Measurements from ENCODE around the gene OSBP. TPM values are rescaled to one million over a fixed set of nuclear protein-coding genes. Genes with fewer than 3 reads are reported as not detected.
A peak's percentile ranks its signal among the peaks of the same experiment; 100 is the strongest.

OSBP gene
- total RNA-seq, 1 donor from 2014 or later = 12.3 TPM

DNA sequence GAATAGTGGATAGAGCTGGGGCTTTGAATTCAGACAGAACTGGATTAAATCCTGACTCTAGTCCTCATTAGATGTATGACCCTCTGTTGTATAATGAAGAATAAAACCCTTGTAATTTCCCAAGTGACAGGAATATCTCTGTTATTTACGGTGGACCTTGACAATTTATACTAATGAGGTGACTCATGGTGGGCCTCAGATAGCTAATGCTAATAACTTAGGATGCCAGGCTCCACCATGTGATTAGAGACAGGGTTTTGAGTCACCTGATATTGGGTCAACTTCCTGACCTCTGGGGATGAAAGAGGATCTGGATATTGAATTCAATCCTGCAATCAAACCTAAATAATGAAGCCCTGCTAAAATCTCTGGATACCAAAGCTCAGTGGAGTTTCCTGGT is 33.6 kb downstream of the OSBP start:
- no peak overlapping the region for H3K4me3 ChIP-seq (ENCODE audit: low read depth, low read length)
- DNase-seq (ENCODE audit: low read depth) = no peak
- TF ChIP-seq, protein P1, sequence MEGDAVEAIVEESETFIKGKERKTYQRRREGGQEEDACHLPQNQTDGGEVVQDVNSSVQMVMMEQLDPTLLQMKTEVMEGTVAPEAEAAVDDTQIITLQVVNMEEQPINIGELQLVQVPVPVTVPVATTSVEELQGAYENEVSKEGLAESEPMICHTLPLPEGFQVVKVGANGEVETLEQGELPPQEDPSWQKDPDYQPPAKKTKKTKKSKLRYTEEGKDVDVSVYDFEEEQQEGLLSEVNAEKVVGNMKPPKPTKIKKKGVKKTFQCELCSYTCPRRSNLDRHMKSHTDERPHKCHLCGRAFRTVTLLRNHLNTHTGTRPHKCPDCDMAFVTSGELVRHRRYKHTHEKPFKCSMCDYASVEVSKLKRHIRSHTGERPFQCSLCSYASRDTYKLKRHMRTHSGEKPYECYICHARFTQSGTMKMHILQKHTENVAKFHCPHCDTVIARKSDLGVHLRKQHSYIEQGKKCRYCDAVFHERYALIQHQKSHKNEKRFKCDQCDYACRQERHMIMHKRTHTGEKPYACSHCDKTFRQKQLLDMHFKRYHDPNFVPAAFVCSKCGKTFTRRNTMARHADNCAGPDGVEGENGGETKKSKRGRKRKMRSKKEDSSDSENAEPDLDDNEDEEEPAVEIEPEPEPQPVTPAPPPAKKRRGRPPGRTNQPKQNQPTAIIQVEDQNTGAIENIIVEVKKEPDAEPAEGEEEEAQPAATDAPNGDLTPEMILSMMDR (conservative IDR thresholded peaks at IDR 0.05; ENCODE audit: low read depth, low read length) = no peak

DNA sequence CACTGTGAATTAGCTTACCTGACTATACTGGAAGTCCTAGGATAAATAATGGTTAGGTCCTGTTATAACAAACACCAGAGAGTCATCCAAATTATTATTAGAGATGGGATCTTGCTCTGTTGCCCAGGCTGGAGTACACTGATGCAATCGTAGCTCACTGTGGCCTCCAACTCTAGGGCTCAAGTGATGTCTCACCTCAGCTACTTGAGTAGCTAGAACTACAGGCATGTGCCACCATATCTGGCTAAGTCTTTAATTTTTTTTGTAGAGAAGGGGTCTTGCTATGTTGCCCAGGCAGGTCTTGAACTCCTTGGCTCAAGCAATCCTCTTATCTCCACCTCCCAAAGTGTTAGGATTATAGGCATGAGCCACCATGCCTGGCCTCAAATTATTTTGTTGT is 37.2 kb downstream of the OSBP start:
- H3K4me3 ChIP-seq (ENCODE audit: low read depth, low read length) = no peak overlapping the region
- no peak for DNase-seq (ENCODE audit: low read depth)
- TF ChIP-seq, protein P1 (conservative IDR thresholded peaks at IDR 0.05; ENCODE audit: low read depth, low read length) = no peak

DNA sequence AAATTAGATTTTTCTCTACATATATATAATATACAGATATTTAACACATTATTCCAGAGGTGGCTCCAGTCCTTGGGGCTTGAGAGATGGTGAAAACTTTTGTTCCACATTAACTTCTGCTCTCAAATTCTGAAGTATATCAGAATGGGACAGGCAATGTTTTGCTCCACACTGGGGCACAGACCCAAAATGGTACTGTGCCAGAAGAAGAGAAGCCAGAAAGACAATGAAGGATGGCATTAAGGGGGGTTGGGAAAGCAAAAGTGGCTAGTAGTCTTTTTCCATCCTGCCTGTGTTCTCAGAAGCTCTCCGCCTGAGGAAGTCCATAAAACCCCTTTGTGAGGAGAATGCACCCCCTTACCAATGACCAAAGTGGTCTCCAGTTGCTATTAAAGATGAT is 40.1 kb downstream of the OSBP start:
- TF ChIP-seq, protein P1 (conservative IDR thresholded peaks at IDR 0.05; ENCODE audit: low read depth, low read length) = no peak
- H3K4me3 ChIP-seq (ENCODE audit: low read depth, low read length) = no peak overlapping the region
- DNase-seq (ENCODE audit: low read depth) = no peak

DNA sequence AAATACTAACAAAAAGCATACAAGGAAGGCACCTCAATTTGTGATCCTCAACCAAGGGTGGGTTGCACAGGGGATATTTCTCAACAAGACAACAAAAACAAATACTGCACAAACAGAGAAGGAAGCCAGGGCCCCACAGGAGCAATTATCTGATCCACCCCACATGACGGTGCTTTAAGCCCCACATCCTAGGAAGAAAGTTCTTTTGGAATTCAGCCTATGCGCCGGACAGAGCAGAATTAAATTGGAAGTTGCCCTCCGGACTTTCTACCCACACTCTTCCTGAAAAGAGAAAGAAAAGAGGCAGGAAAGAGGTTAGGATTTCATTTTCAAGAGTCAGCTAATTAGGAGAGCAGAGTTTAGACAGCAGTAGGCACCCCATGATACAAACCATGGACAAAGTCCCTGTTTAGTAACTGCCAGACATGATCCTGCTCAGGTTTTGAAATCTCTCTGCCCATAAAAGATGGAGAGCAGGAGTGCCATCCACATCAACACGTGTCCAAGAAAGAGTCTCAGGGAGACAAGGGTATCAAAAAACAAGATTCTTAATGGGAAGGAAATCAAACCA is 40.6 kb downstream of the OSBP start:
- no peak for DNase-seq (ENCODE audit: low read depth)
- no peak overlapping the region for H3K4me3 ChIP-seq (ENCODE audit: low read depth, low read length)
- TF ChIP-seq, protein P1 (conservative IDR thresholded peaks at IDR 0.05; ENCODE audit: low read depth, low read length) = no peak

DNA sequence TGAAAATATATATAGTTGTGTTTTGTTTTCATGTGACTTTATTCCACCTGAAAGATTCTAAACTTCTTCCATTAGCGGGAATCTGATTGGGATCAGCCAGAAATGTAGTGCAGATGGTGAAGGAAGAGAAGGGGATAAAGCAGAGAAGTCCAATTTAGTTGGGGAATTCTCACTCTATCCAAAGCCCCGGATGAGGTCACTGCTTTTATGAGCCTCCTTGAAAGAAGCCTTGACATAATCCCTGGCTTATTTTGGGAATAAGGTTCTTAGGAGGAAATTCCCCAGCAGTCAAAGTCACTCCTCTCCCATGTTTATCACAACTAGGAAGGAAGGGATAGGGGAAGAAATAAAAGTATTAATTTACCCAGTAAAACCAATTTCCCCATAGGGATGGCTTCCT is 41.1 kb downstream of the OSBP start:
- TF ChIP-seq, protein P1 (conservative IDR thresholded peaks at IDR 0.05; ENCODE audit: low read depth, low read length) = no peak
- no peak overlapping the region for H3K4me3 ChIP-seq (ENCODE audit: low read depth, low read length)
- DNase-seq (ENCODE audit: low read depth) = no peak

DNA sequence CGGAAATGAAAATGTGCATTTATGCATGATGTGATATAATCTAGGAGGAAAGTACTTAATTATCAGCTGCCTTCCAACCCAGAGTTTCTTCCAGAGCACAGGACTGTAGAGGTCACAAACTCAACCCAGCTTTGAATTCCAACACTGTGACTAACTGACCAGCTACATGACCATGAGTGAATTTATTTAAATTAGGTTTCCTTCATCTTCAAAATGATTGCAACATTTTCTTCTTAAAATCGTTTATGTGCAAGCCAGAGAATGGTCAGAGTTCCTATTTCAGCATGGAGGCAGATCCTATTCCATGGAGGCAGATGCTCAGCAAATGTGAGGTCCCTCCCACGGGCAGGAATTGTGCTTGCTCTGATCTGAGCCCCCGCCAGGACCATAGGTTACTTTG is 42.4 kb downstream of the OSBP start:
- no peak overlapping the region for H3K4me3 ChIP-seq (ENCODE audit: low read depth, low read length)
- peak; percentile 73 for DNase-seq (ENCODE audit: low read depth)
- TF ChIP-seq, protein P1 (conservative IDR thresholded peaks at IDR 0.05; ENCODE audit: low read depth, low read length) = no peak

DNA sequence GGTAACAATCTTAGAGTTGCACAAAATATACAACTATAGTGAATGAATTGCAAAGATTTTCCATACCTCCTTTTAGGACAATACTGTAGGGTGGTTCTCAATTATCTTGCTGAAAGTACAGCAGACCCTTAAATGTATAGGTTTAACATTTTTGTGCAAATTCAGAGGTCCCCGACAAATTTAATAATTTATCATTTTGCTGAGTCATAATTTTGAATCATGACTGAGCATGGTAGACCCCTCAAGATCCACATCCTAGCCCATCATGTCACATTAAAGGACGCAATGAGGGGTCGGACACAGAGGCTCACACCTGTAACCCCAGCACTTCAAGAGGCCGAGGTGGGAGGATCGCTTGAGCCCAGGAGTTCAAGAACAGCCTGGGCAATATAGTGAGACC is 43.5 kb downstream of the OSBP start:
- no peak overlapping the region for H3K4me3 ChIP-seq (ENCODE audit: low read depth, low read length)
- TF ChIP-seq, protein P1 (conservative IDR thresholded peaks at IDR 0.05; ENCODE audit: low read depth, low read length) = no peak
- no peak for DNase-seq (ENCODE audit: low read depth)

All from epithelial cell of proximal tubule (primary cell).